Cardiac septum (tissue), 1 donor: ENCODE measurements around the gene STX16. TPM values are rescaled to one million over a fixed set of nuclear protein-coding genes. Genes with fewer than 3 reads are reported as not detected.
"Not testable (repeated sequence)": the region's sequence is repeated elsewhere in the genome, so short reads cannot be mapped to it uniquely, and the experiment has no call there.

Experiments used
- DNase-seq: peaks from one replicate; pipeline ENCODE4 v3.0.0-alpha.2; 2020; ENCODE audit warnings: low spot score
- intact Hi-C: fragments of 100-400 bp; cut with DNase I; formaldehyde crosslinking; loops from one replicate; pipeline ENCODE4 v1.14.0; 2022
- total RNA-seq: library from RNA; stranded (reverse); fragmentation: NEBNext Ultra II Directional; extraction: Animal tissue kit (Norgen Biotek cat#: 25700); gene quantifications from one replicate; pipeline ENCODE4 v1.2.1, GENCODE V29; 2021
- donor health status: DM: no; HTN: no; CAD: no.

The STX16 gene
- total RNA-seq, 1 donor from 2014 or later, result 33.1 TPM

GRCh38 chr20:58634521-58635278 is 16.4 kb upstream of the STX16 start:
- intact Hi-C loops, result no loop called here
- peak; percentile 60 for DNase-seq

- intact Hi-C loops, result no loop called here
Measured at GRCh38 chr20:58635279-58635665, 15.8 kb upstream of the STX16 start.

GRCh38 chr20:58636396-58636982 is 14.6 kb upstream of the STX16 start:
- peak; percentile 59 for DNase-seq
- intact Hi-C loops, result no loop called here

More at GRCh38 chr20:58635279-58635665, 15.8 kb upstream of the STX16 start:
- DNase-seq, result peak; percentile 33

GRCh38 chr20:58636983-58637421 is 14.1 kb upstream of the STX16 start:
- intact Hi-C loops, result no loop called here
- peak; percentile 59 for DNase-seq

- peak; percentile 62 for DNase-seq
- intact Hi-C loops, result no loop called here
Measured at GRCh38 chr20:58637466-58638213, 13.4 kb upstream of the STX16 start.

GRCh38 chr20:58638467-58639181 is 12.5 kb upstream of the STX16 start:
- peak; percentile 72 for DNase-seq
- intact Hi-C loops, result no loop called here

GRCh38 chr20:58639182-58640146 is 11.6 kb upstream of the STX16 start:
- intact Hi-C loops, result no loop called here
- peak; percentile 41 for DNase-seq

- peak; percentile 72 for DNase-seq
- intact Hi-C loops, result no loop called here
Measured at GRCh38 chr20:58640446-58640845, 10.6 kb upstream of the STX16 start.

- intact Hi-C loops, result no loop called here
- no peak for DNase-seq
Measured at GRCh38 chr20:58642441-58642840, 8.6 kb upstream of the STX16 start.

- intact Hi-C loops, result not testable (repeated sequence)
- peak; percentile 36 for DNase-seq
Measured at GRCh38 chr20:58642896-58643295, 8.2 kb upstream of the STX16 start.

- intact Hi-C loops, result no loop called here
- peak; percentile 50 for DNase-seq
Measured at GRCh38 chr20:58645412-58645968, 5.6 kb upstream of the STX16 start.

- intact Hi-C loops, result no loop called here
- DNase-seq, result peak; percentile 63
Measured at GRCh38 chr20:58646257-58646656, 4.8 kb upstream of the STX16 start.

GRCh38 chr20:58646703-58647102 is 4.4 kb upstream of the STX16 start:
- intact Hi-C loops, result no loop called here
- DNase-seq, result peak; percentile 31

GRCh38 chr20:58647162-58647795 is 3.8 kb upstream of the STX16 start:
- peak; percentile 46 for DNase-seq
- intact Hi-C loops, result no loop called here

- intact Hi-C loops, result no loop called here
- no peak for DNase-seq
Measured at GRCh38 chr20:58647796-58648501, 3.1 kb upstream of the STX16 start.

- DNase-seq, intact Hi-C loops: not testable (repeated sequence)
Measured at GRCh38 chr20:58648502-58648825, 2.6 kb upstream of the STX16 start.
